H9 (cell line): ENCODE data around the gene STK31. TPM values are rescaled to one million over a fixed set of nuclear protein-coding genes. Genes with fewer than 3 reads are reported as not detected.

Experiments
- DNase-seq: peaks from one replicate; pipeline ENCODE4 v3.0.0-alpha.2; 2017
- H2AFZ ChIP-seq: one replicate; pipeline ENCODE4 v1.6.1; 2013; ENCODE audit warnings: mild to moderate bottlenecking, low read length, control low read depth, moderate library complexity
- H2AK5ac ChIP-seq: 2 replicates; pipeline ENCODE4 v1.6.1; 2013; ENCODE audit warnings: low read length, control low read depth, mixed read lengths; ENCODE audit not compliant: insufficient read length
- H2BK120ac ChIP-seq: one replicate; pipeline ENCODE4 v1.6.1; 2013; ENCODE audit warnings: low read depth, mild to moderate bottlenecking, low read length, control low read depth, inconsistent platforms; ENCODE audit not compliant: poor library complexity, severe bottlenecking
- H2BK12ac ChIP-seq: 2 replicates; pipeline ENCODE4 v1.6.1; 2013; ENCODE audit warnings: low read length, control low read depth, mixed read lengths, low read depth; ENCODE audit not compliant: insufficient read length
- H2BK15ac ChIP-seq: 2 replicates; pipeline ENCODE4 v1.6.1; 2013; ENCODE audit warnings: low read depth, low read length, control low read depth
- H2BK20ac ChIP-seq: one replicate; pipeline ENCODE4 v1.6.1; 2013; ENCODE audit warnings: low read depth, mild to moderate bottlenecking, low read length, control low read depth, inconsistent platforms; ENCODE audit not compliant: poor library complexity, severe bottlenecking
- H2BK5ac ChIP-seq: 2 replicates; pipeline ENCODE4 v1.6.1; 2013; ENCODE audit warnings: low read length, control low read depth, mixed read lengths; ENCODE audit not compliant: insufficient read length
- H3K14ac ChIP-seq: 2 replicates; pipeline ENCODE4 v1.6.1; 2013; ENCODE audit warnings: low read length, control low read depth; ENCODE audit not compliant: insufficient read depth
- H3K18ac ChIP-seq: 2 replicates; pipeline ENCODE4 v1.6.1; 2013; ENCODE audit warnings: low read depth, mild to moderate bottlenecking, mixed read lengths, low read length, control low read depth; ENCODE audit not compliant: insufficient read length
- H3K23ac ChIP-seq: 2 replicates; pipeline ENCODE4 v1.6.1; 2013; ENCODE audit warnings: low read length, control low read depth, mixed read lengths, low read depth; ENCODE audit not compliant: insufficient read length
- H3K23me2 ChIP-seq: 2 replicates; pipeline ENCODE4 v1.6.1; 2013; ENCODE audit warnings: low read depth, mild to moderate bottlenecking, mixed read lengths, low read length, control low read depth; ENCODE audit not compliant: insufficient read length, poor library complexity, severe bottlenecking
- H3K27ac ChIP-seq: 2 replicates; pipeline ENCODE4 v1.5.1; 2013; ENCODE audit warnings: low read length, control low read depth, mixed read lengths, low read depth; ENCODE audit not compliant: insufficient read length
- H3K27me3 ChIP-seq: 2 replicates; pipeline ENCODE4 v1.6.1; 2013; ENCODE audit warnings: low read length, control low read depth, inconsistent platforms; ENCODE audit not compliant: insufficient read depth
- H3K4ac ChIP-seq: 2 replicates; pipeline ENCODE4 v1.6.1; 2013; ENCODE audit warnings: low read depth, mild to moderate bottlenecking, control low read depth, inconsistent platforms, low read length, moderate library complexity
- H3K4me1 ChIP-seq: 2 replicates; pipeline ENCODE4 v1.6.1; 2013; ENCODE audit warnings: low read length, control low read depth, inconsistent platforms; ENCODE audit not compliant: insufficient read depth
- H3K4me2 ChIP-seq: 2 replicates; pipeline ENCODE4 v1.6.1; 2013; ENCODE audit warnings: low read length, control low read depth, mixed read lengths; ENCODE audit not compliant: insufficient read length, insufficient read depth
- H3K56ac ChIP-seq: 2 replicates; pipeline ENCODE4 v1.6.1; 2013; ENCODE audit warnings: low read depth, mild to moderate bottlenecking, mixed read lengths, low read length, control low read depth; ENCODE audit not compliant: insufficient read length
- H3K79me1 ChIP-seq: 2 replicates; pipeline ENCODE4 v1.6.1; 2013; ENCODE audit warnings: low read depth, mild to moderate bottlenecking, moderate library complexity, low read length, control low read depth, inconsistent platforms; ENCODE audit not compliant: insufficient read depth, poor library complexity, severe bottlenecking
- H3K79me2 ChIP-seq: 2 replicates; pipeline ENCODE4 v1.6.1; 2013; ENCODE audit warnings: low read length, control low read depth, inconsistent platforms; ENCODE audit not compliant: insufficient read depth
- H3K9ac ChIP-seq: 2 replicates; pipeline ENCODE4 v1.6.1; 2013; ENCODE audit warnings: low read length, control low read depth, mixed read lengths; ENCODE audit not compliant: insufficient read length; ENCODE audit errors: extremely low read depth
- H3K9me3 ChIP-seq: one replicate; pipeline ENCODE4 v1.6.1; 2013; ENCODE audit warnings: low read depth, low read length, inconsistent platforms; ENCODE audit not compliant: control insufficient read depth
- H3T11ph ChIP-seq: one replicate; pipeline ENCODE4 v1.6.1; 2013; ENCODE audit warnings: mild to moderate bottlenecking, low read length, control low read depth, inconsistent platforms
- H4K20me1 ChIP-seq: one replicate; pipeline ENCODE4 v1.6.1; 2013; ENCODE audit not compliant: control insufficient read depth, insufficient read length, insufficient read depth
- H4K5ac ChIP-seq: 2 replicates; pipeline ENCODE4 v1.6.1; 2013; ENCODE audit warnings: low read depth, mild to moderate bottlenecking, mixed read lengths, low read length, control low read depth; ENCODE audit not compliant: insufficient read length
- H4K8ac ChIP-seq: replicated peaks from 2 replicates; pipeline ENCODE4 v1.6.1; 2013; ENCODE audit warnings: low read length, control low read depth, mixed read lengths, low read depth; ENCODE audit not compliant: insufficient read length
- H4K91ac ChIP-seq: 2 replicates; pipeline ENCODE4 v1.6.1; 2013; ENCODE audit warnings: low read depth, mild to moderate bottlenecking, moderate library complexity, mixed read lengths, low read length, control low read depth; ENCODE audit not compliant: insufficient read length
- H3K27ac Mint-ChIP-seq, 3 experiments: 2 replicates in 2 of 3; 3 replicates in 1 of 3; pipeline ENCODE4 v1.8.0; 2020 to 2021; ENCODE audit warnings: mixed read lengths in 3 of 3, mild to moderate bottlenecking in 1 of 3, moderate library complexity in 1 of 3
- H3K27me3 Mint-ChIP-seq: 2 replicates; pipeline ENCODE4 v1.8.0; 2021; ENCODE audit warnings: low read depth, mild to moderate bottlenecking, moderate library complexity, mixed read lengths
- H3K36me3 Mint-ChIP-seq, 3 experiments: 2 replicates in 2 of 3; 3 replicates in 1 of 3; pipeline ENCODE4 v1.8.0; 2020 to 2021; ENCODE audit warnings: low read depth in 3 of 3, mixed read lengths in 3 of 3; ENCODE audit not compliant: insufficient read depth in 1 of 3
- H3K4me1 Mint-ChIP-seq, 2 experiments: 2 replicates each; pipeline ENCODE4 v1.8.0; 2020; ENCODE audit warnings: mixed read lengths in 2 of 2
- H3K4me3 Mint-ChIP-seq, 2 experiments: 2 replicates in 1 of 2; 3 replicates in 1 of 2; pipeline ENCODE4 v1.8.0; 2020 to 2021; ENCODE audit warnings: mild to moderate bottlenecking in 2 of 2, mixed read lengths in 2 of 2, moderate library complexity in 1 of 2
- H3K9me3 Mint-ChIP-seq, 2 experiments: 2 replicates in 1 of 2; 3 replicates in 1 of 2; pipeline ENCODE4 v1.8.0; 2020; ENCODE audit warnings: mild to moderate bottlenecking in 2 of 2, mixed read lengths in 2 of 2, moderate library complexity in 1 of 2
- CTCF ChIP-seq: fragments of 200-600 bp; sonication (generic); conservative IDR thresholded peaks from 3 replicates; pipeline ENCODE4 v1.8.0; 2021; ENCODE audit warnings: antibody characterized with exemption, mild to moderate bottlenecking
- WGBS: extraction: QIAGEN DNeasy Blood & Tissue Kit; methylation state at CpG from one replicate; pipeline ENCODE4 v1.1.7; 2013; ENCODE audit warnings: missing lambda C conversion rate, low lambda C conversion rate, mixed read lengths; ENCODE audit not compliant: insufficient read length; ENCODE audit errors: extremely low coverage; 5-methylcytosine and 5-hydroxymethylcytosine counted together
- total RNA-seq: library from RNA; stranded (reverse); gene quantifications from 2 replicates; pipeline ENCODE4 v1.2.1, GENCODE V29; 2021

The STK31 gene
- total RNA-seq, 1 experiment from 2014 or later, result 0.24 TPM

DNA sequence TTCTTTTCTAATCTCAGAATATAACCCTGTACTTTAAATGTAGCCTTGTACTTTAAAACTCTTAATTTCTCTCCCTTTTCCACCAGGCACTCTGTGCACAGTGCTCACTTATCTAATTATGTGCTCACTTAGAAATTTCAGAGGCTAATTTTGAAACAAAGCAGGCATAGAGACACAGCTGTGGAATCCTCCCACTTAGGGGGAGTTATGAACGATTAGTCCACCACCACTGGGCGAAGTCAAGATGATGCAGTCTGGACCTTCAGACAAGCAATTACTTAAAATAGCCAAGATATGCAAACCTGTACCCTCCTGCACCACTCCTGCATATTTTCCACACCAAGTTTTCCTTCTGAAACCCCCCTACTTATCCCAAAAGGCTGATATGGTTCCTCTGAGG is 143.0 kb downstream of the STK31 start:
- H3K79me2 ChIP-seq, result no peaks in the 10 kb centered on the region
- H4K5ac ChIP-seq, result no peak overlapping the region
- no peaks in the 10 kb centered on the region for H3K23me2 ChIP-seq
- H3K27me3 ChIP-seq, result no peaks in the 10 kb centered on the region
- H4K91ac ChIP-seq, result no peak overlapping the region
- no peak overlapping the region for H3K4ac ChIP-seq
- no peak overlapping the region for H3K14ac ChIP-seq
- Mint-ChIP-seq H3K27me3 (peaks cover 8% of the 10 kb centered on the region; the same call in 1 of the 2 replicates), H3K27ac (no peak overlapping the region), H3K4me3 (no peak overlapping the region), H3K36me3 (peaks cover 3 to 8% (median 5%) of the 10 kb centered on the region in 3 experiments; a peak in 6 of 7 replicates), H3K4me1 (no peaks in the 10 kb centered on the region), H3K9me3 (peaks cover 13 to 25% of the 10 kb centered on the region in 2 experiments; a peak in 4 of 5 replicates)
- H3K56ac ChIP-seq, result no peak overlapping the region
- H2BK15ac ChIP-seq, result no peak overlapping the region
- no peak overlapping the region for H4K8ac ChIP-seq
- H2BK5ac ChIP-seq, result no peak overlapping the region
- no peak overlapping the region for H2BK120ac ChIP-seq
- H3K18ac ChIP-seq, result no peak overlapping the region
- no peaks in the 10 kb centered on the region for H4K20me1 ChIP-seq
- no peak overlapping the region for H3K4me2 ChIP-seq
- no peak for TF ChIP-seq CTCF
- no peak overlapping the region for H2AK5ac ChIP-seq
- H2AFZ ChIP-seq, result no peak overlapping the region
- H3K9me3 ChIP-seq, result no peaks in the 10 kb centered on the region
- WGBS, result no CpG with 5 or more reads among the region's 2 CpGs
- H3K4me1 ChIP-seq, result no peaks in the 10 kb centered on the region
- no peak overlapping the region for H3K9ac ChIP-seq
- H3K79me1 ChIP-seq, result no peaks in the 10 kb centered on the region
- H3K27ac ChIP-seq, result no peak overlapping the region
- no peak overlapping the region for H3K23ac ChIP-seq
- no peak overlapping the region for H3T11ph ChIP-seq
- H2BK12ac ChIP-seq, result no peak overlapping the region
- no peak overlapping the region for H2BK20ac ChIP-seq
- DNase-seq, result no peak
